Measurements from ENCODE around the gene RAPGEF4.
A peak's percentile ranks its signal among the peaks of the same experiment; 100 is the strongest.
"Not testable (repeated sequence)": the region's sequence is repeated elsewhere in the genome, so short reads cannot be mapped to it uniquely, and the experiment has no call there.

Gene RAPGEF4

GRCh38 chr2:172725746-172726145, 9.9 kb upstream of the RAPGEF4 start:
- no peak for DNase-seq (ENCODE audit: low read depth, low spot score)

GRCh38 chr2:172726172-172726735, 9.4 kb upstream of the RAPGEF4 start:
- peak; percentile 60 for DNase-seq (ENCODE audit: low read depth, low spot score)

- no peak for DNase-seq (ENCODE audit: low read depth, low spot score)
Measured at GRCh38 chr2:172730411-172730810, 5.2 kb upstream of the RAPGEF4 start.

- DNase-seq (ENCODE audit: low read depth, low spot score), result no peak
Measured at GRCh38 chr2:172734711-172735581, 699 bp upstream of the RAPGEF4 start.

GRCh38 chr2:172736424-172737174, 954 bp downstream of the RAPGEF4 start:
- peak; percentile 20 for DNase-seq (ENCODE audit: low read depth, low spot score)

- no peak for DNase-seq (ENCODE audit: low read depth, low spot score)
Measured at GRCh38 chr2:172739661-172740266, 4.1 kb downstream of the RAPGEF4 start.

- no peak for DNase-seq (ENCODE audit: low read depth, low spot score)
Measured at GRCh38 chr2:172740856-172741255, 5.2 kb downstream of the RAPGEF4 start.

- DNase-seq (ENCODE audit: low read depth, low spot score), result no peak
Measured at GRCh38 chr2:172742931-172743540, 7.4 kb downstream of the RAPGEF4 start.

GRCh38 chr2:172743898-172744297, 8.3 kb downstream of the RAPGEF4 start:
- DNase-seq (ENCODE audit: low read depth, low spot score), result no peak

GRCh38 chr2:172745636-172746035, 10.0 kb downstream of the RAPGEF4 start:
- DNase-seq (ENCODE audit: low read depth, low spot score), result peak; percentile 47

- not testable (repeated sequence) for DNase-seq (ENCODE audit: low read depth, low spot score)
Measured at GRCh38 chr2:172748543-172748942, 12.9 kb downstream of the RAPGEF4 start.

- no peak for DNase-seq (ENCODE audit: low read depth, low spot score)
Measured at GRCh38 chr2:172749388-172749787, 13.7 kb downstream of the RAPGEF4 start.

GRCh38 chr2:172751564-172751963, 15.9 kb downstream of the RAPGEF4 start:
- no peak for DNase-seq (ENCODE audit: low read depth, low spot score)

GRCh38 chr2:172753610-172754009, 18.0 kb downstream of the RAPGEF4 start:
- DNase-seq (ENCODE audit: low read depth, low spot score), result no peak

GRCh38 chr2:172759441-172759840, 23.8 kb downstream of the RAPGEF4 start:
- DNase-seq (ENCODE audit: low read depth, low spot score), result no peak

- DNase-seq (ENCODE audit: low read depth, low spot score), result no peak
Measured at GRCh38 chr2:172761306-172761705, 25.7 kb downstream of the RAPGEF4 start.

- no peak for DNase-seq (ENCODE audit: low read depth, low spot score)
Measured at GRCh38 chr2:172762574-172762973, 26.9 kb downstream of the RAPGEF4 start.

- DNase-seq (ENCODE audit: low read depth, low spot score), result no peak
Measured at GRCh38 chr2:172763079-172763478, 27.4 kb downstream of the RAPGEF4 start.

GRCh38 chr2:172765662-172766061, 30.0 kb downstream of the RAPGEF4 start:
- DNase-seq (ENCODE audit: low read depth, low spot score), result no peak

GRCh38 chr2:172768401-172768800, 32.8 kb downstream of the RAPGEF4 start:
- DNase-seq (ENCODE audit: low read depth, low spot score), result peak; percentile 5

- no peak for DNase-seq (ENCODE audit: low read depth, low spot score)
Measured at GRCh38 chr2:172769879-172770278, 34.2 kb downstream of the RAPGEF4 start.

GRCh38 chr2:172770887-172771286, 35.2 kb downstream of the RAPGEF4 start:
- no peak for DNase-seq (ENCODE audit: low read depth, low spot score)
